Common myeloid progenitor, CD34-positive (primary cell): Measurements from ENCODE around the gene PRKCE.

Experiments used
- CTCF ChIA-PET: fragments of 350-600 bp; sonication (Branson Sonifier 250); formaldehyde crosslinking; loops from one replicate; lab custom pipeline; 2021; ENCODE audit warnings: antibody characterized with exemption; lab: Charles Lee
- POLR2A ChIA-PET: fragments of 350-600 bp; sonication (Branson Sonifier 250); formaldehyde crosslinking; loops from one replicate; lab custom pipeline; 2021; ENCODE audit warnings: antibody characterized with exemption; lab: Charles Lee
- DNase-seq, 3 donors: peaks; one replicate each; pipeline versions ENCODE4 v3.0.0 to v3.0.0-alpha.2; 2013
- H3K27ac ChIP-seq, 2 experiments: 1 replicate in 1 of 2; 2 replicates in 1 of 2; pipeline ENCODE4 v1.7.0; 2013; ENCODE audit warnings: inconsistent platforms in 2 of 2, low read length in 2 of 2, mild to moderate bottlenecking in 2 of 2, low read depth in 1 of 2, moderate library complexity in 1 of 2; ENCODE audit not compliant: severe bottlenecking in 2 of 2, insufficient read depth in 1 of 2, poor library complexity in 1 of 2
- H3K27me3 ChIP-seq, 5 experiments: replicated peaks in 2 of 5; 1 replicate in 3 of 5; 2 replicates in 2 of 5; pipeline versions ENCODE4 v1.6.1 to v1.7.0; 2013; ENCODE audit warnings: low read length in 4 of 5, mild to moderate bottlenecking in 2 of 5, moderate library complexity in 2 of 5, inconsistent platforms in 1 of 5; ENCODE audit not compliant: insufficient read depth in 5 of 5, control insufficient read depth in 4 of 5
- H3K36me3 ChIP-seq, 4 experiments: 1 replicate in 2 of 4; 2 replicates in 2 of 4; pipeline versions ENCODE4 v1.6.1 to v1.7.0; 2013; ENCODE audit warnings: low read length in 3 of 4, control low read depth in 1 of 4, mild to moderate bottlenecking in 1 of 4; ENCODE audit not compliant: control insufficient read depth in 4 of 4, insufficient read depth in 4 of 4
- H3K4me1 ChIP-seq, 4 experiments: 1 replicate in 3 of 4; 2 replicates in 1 of 4; pipeline versions ENCODE4 v1.6.1 to v1.7.1; 2013; ENCODE audit warnings: low read length in 3 of 4, mild to moderate bottlenecking in 3 of 4, control low read depth in 1 of 4, inconsistent platforms in 1 of 4, moderate library complexity in 1 of 4; ENCODE audit not compliant: control insufficient read depth in 4 of 4, insufficient read depth in 4 of 4; ENCODE audit errors: control extremely low read depth in 1 of 4
- H3K4me3 ChIP-seq, 7 experiments: 1 replicate in 4 of 7; 2 replicates in 3 of 7; pipeline versions ENCODE4 v1.5.1 to v1.7.0; 2013; ENCODE audit warnings: mild to moderate bottlenecking in 7 of 7, low read length in 6 of 7, moderate library complexity in 6 of 7, inconsistent platforms in 2 of 7, low read depth in 2 of 7, control low read depth in 1 of 7; ENCODE audit not compliant: insufficient read depth in 4 of 7, control insufficient read depth in 1 of 7; ENCODE audit errors: extremely low read depth in 1 of 7
- H3K9me3 ChIP-seq, 5 experiments: 1 replicate in 4 of 5; 2 replicates in 1 of 5; pipeline versions ENCODE4 v1.6.1 to v1.7.1; 2013; ENCODE audit warnings: low read length in 4 of 5, mild to moderate bottlenecking in 2 of 5, inconsistent platforms in 1 of 5, low read depth in 1 of 5, moderate library complexity in 1 of 5; ENCODE audit not compliant: control insufficient read depth in 4 of 5, insufficient read depth in 2 of 5; ENCODE audit errors: control extremely low read depth in 1 of 5
- WGBS: methylation state at CpG from one replicate; pipeline ENCODE4 v1.1.5; 2013; ENCODE audit not compliant: insufficient coverage; 5-methylcytosine and 5-hydroxymethylcytosine counted together

The PRKCE gene

GRCh38 chr2:45919160-45919650 is 267.7 kb downstream of the PRKCE start:
- POLR2A ChIA-PET, result no interaction called here
- CTCF ChIA-PET, result interaction anchor here (0.8 to 0.9 kb wide), 3 partner anchors 9 to 349 kb away, joined by 3 read pairs; no protein-coding TSS in a partner anchor
- H3K27me3 ChIP-seq, result no peaks in the 10 kb centered on the region
- peak; percentile 31 to 85 (median 77) for DNase-seq
- peak overlapping the region; percentile 27 to 52 for H3K27ac ChIP-seq
- peaks cover 8 to 45% (median 35%) of the 10 kb centered on the region in 4 experiments for H3K4me1 ChIP-seq
- H3K9me3 ChIP-seq, result no peaks in the 10 kb centered on the region
- H3K4me3 ChIP-seq, result peak overlapping the region in 2 of 7 experiments; percentile 7 to 39
- WGBS, result 13% methylated on average over 5 of the region's 7 CpGs
- no peaks in the 10 kb centered on the region for H3K36me3 ChIP-seq

- CTCF ChIA-PET, result interaction anchor here (1.4 kb wide), 1 partner anchor 281 kb away, joined by 3 read pairs; no protein-coding TSS in a partner anchor
- Histone ChIP-seq H3K9me3 (no peaks in the 10 kb centered on the region), H3K27ac (peak overlapping the region; percentile 27 to 52), H3K27me3 (no peaks in the 10 kb centered on the region), H3K4me1 (peaks cover 8 to 40% (median 35%) of the 10 kb centered on the region in 4 experiments), H3K36me3 (no peaks in the 10 kb centered on the region), H3K4me3 (no peak overlapping the region)
- peak in 2 of 3 donors; percentile 25 to 46 for DNase-seq
- POLR2A ChIA-PET, result no interaction called here
- 67% methylated on average over 1 of the region's 3 CpGs for WGBS
Measured at GRCh38 chr2:45919711-45920111, 268.2 kb downstream of the PRKCE start.

GRCh38 chr2:45921921-45922320 is 270.4 kb downstream of the PRKCE start:
- POLR2A ChIA-PET, result no interaction called here
- H3K4me1 ChIP-seq, result peaks cover 8 to 40% (median 34%) of the 10 kb centered on the region in 4 experiments
- H3K36me3 ChIP-seq, result no peaks in the 10 kb centered on the region
- H3K4me3 ChIP-seq, result no peak overlapping the region
- no peak for DNase-seq
- CTCF ChIA-PET, result interaction anchor here (1.0 to 1.7 kb wide), 5 partner anchors 10 to 143 kb away, joined by 3 to 6 read pairs (median 4); no protein-coding TSS in a partner anchor
- no peaks in the 10 kb centered on the region for H3K27me3 ChIP-seq
- H3K27ac ChIP-seq, result no peak overlapping the region
- no peaks in the 10 kb centered on the region for H3K9me3 ChIP-seq

GRCh38 chr2:45922577-45922988 is 271.1 kb downstream of the PRKCE start:
- POLR2A ChIA-PET, result no interaction called here
- peak; percentile 18 to 76 (median 60) for DNase-seq
- H3K4me3 ChIP-seq, result no peak overlapping the region
- CTCF ChIA-PET, result interaction anchor here (0.9 to 1.2 kb wide), 3 partner anchors 12 to 144 kb away, joined by 3 to 4 read pairs (median 3); no protein-coding TSS in a partner anchor
- no peaks in the 10 kb centered on the region for H3K36me3 ChIP-seq
- no peaks in the 10 kb centered on the region for H3K27me3 ChIP-seq
- H3K9me3 ChIP-seq, result no peaks in the 10 kb centered on the region
- 82% methylated on average over 5 of the region's 7 CpGs for WGBS
- no peak overlapping the region for H3K27ac ChIP-seq
- peaks cover 8 to 40% (median 34%) of the 10 kb centered on the region in 4 experiments for H3K4me1 ChIP-seq

GRCh38 chr2:45923701-45924100 is 272.2 kb downstream of the PRKCE start:
- POLR2A ChIA-PET, result no interaction called here
- Histone ChIP-seq H3K9me3 (no peaks in the 10 kb centered on the region), H3K27me3 (no peaks in the 10 kb centered on the region), H3K27ac (no peak overlapping the region), H3K4me1 (peaks cover 6 to 32% (median 26%) of the 10 kb centered on the region in 4 experiments), H3K36me3 (no peaks in the 10 kb centered on the region), H3K4me3 (no peak overlapping the region)
- WGBS, result 100% methylated on average over 1 of the region's 3 CpGs
- CTCF ChIA-PET, result no interaction called here
- DNase-seq, result no peak

- CTCF ChIA-PET, result interaction anchor here (1.0 to 1.1 kb wide), 2 partner anchors 8 to 10 kb away, joined by 3 to 4 read pairs; no protein-coding TSS in a partner anchor
- WGBS, result 88% methylated on average over 1 of the region's 4 CpGs
- DNase-seq, result no peak
Measured at GRCh38 chr2:45925026-45925425, 273.6 kb downstream of the PRKCE start.

GRCh38 chr2:45925636-45926366 is 274.3 kb downstream of the PRKCE start:
- Histone ChIP-seq H3K4me1 (peaks cover 0 to 14% (median 9%) of the 10 kb centered on the region in 4 experiments), H3K27ac (no peak overlapping the region), H3K36me3 (no peaks in the 10 kb centered on the region), H3K9me3 (peaks cover 0 to 3% (median 0%) of the 10 kb centered on the region in 5 experiments), H3K4me3 (no peak overlapping the region), H3K27me3 (no peaks in the 10 kb centered on the region)
- 98% methylated on average over 7 of the region's 8 CpGs for WGBS
- POLR2A ChIA-PET, result no interaction called here
- CTCF ChIA-PET, result interaction anchor here (0.5 to 1.1 kb wide), 5 partner anchors 9 to 279 kb away, joined by 3 to 4 read pairs (median 3); no protein-coding TSS in a partner anchor
- DNase-seq, result no peak

More at GRCh38 chr2:45925026-45925425, 273.6 kb downstream of the PRKCE start:
- Histone ChIP-seq H3K27me3 (no peaks in the 10 kb centered on the region), H3K27ac (no peak overlapping the region), H3K9me3 (peaks cover 0 to 3% (median 0%) of the 10 kb centered on the region in 5 experiments), H3K4me3 (no peak overlapping the region), H3K36me3 (no peaks in the 10 kb centered on the region), H3K4me1 (peaks cover 0 to 18% (median 13%) of the 10 kb centered on the region in 4 experiments)
- POLR2A ChIA-PET, result no interaction called here
